ENCODE results near the gene MCTS1.

DNA sequence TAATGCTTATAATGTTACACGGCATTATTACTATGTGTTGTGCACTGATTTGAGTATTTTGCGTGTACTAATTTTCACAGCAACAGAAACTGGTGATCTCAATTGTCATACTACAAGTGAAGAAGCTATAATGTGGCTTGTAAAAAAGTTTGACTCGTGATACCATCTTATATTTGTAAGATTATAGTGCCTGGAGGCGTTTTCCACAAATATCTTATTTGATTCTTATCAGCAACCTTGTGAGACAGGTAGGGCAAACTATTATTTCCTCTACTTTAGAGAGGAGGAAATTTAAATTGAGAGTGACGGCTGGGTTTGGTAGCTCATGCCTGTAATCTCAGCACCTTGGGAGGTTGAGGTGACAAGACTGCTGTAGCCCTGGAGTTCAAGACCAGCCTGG, 47.6 kb upstream of the MCTS1 start:
- TF ChIP-seq, protein P1, sequence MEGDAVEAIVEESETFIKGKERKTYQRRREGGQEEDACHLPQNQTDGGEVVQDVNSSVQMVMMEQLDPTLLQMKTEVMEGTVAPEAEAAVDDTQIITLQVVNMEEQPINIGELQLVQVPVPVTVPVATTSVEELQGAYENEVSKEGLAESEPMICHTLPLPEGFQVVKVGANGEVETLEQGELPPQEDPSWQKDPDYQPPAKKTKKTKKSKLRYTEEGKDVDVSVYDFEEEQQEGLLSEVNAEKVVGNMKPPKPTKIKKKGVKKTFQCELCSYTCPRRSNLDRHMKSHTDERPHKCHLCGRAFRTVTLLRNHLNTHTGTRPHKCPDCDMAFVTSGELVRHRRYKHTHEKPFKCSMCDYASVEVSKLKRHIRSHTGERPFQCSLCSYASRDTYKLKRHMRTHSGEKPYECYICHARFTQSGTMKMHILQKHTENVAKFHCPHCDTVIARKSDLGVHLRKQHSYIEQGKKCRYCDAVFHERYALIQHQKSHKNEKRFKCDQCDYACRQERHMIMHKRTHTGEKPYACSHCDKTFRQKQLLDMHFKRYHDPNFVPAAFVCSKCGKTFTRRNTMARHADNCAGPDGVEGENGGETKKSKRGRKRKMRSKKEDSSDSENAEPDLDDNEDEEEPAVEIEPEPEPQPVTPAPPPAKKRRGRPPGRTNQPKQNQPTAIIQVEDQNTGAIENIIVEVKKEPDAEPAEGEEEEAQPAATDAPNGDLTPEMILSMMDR (IDR thresholded peaks at IDR 0.05) = no peak
- TF ChIP-seq POLR2AphosphoS5 (IDR thresholded peaks at IDR 0.05) = no peak
- TF ChIP-seq EP300 (IDR thresholded peaks at IDR 0.05; ENCODE audit: low read depth) = no peak
- no peak for TF ChIP-seq POLR2A (IDR thresholded peaks at IDR 0.05)
